ENCODE data around the gene MORN1. TPM values are rescaled to one million over a fixed set of nuclear protein-coding genes. Genes with fewer than 3 reads are reported as not detected.

The MORN1 gene
- total RNA-seq, 1 experiment from 2014 or later = 23.2 TPM

DNA sequence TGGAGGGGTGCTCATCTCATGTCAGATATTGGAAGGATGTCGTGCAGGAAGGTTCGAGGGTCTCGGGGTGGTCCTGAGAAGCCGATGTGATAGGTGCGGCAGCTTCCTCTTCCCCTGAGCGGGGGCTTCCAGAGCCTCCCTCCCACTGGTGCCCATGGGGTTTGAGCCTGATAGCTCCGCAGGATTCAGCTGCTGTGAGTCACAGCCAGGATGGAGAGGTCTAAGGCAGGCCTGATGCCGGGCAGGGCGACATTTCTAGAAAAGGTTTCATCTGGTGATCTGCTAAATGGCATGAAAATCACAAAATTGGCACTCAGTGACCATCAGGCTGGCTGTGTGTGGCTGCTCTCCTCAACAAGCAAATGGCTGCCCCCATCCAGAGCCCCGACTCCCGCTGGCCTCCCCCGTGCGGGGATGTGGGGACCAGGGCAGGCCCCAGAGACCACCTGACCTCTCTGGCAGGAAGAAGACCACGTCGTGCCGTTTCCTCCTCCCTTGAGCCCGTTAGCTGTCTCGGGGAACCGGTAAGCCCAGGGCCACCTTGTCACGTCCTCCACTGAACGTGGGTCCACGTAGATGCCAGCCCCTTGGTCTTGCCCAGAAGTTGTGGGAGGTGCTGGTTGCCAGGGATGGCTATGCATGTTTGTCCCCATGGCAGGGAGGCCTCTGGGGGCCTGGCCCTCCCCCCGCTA is 97.2 kb downstream of the MORN1 start:
- H3K36me3 Mint-ChIP-seq (ENCODE audit: insufficient read depth, unreplicated experiment) = no peaks in the 10 kb centered on the region
- no peak for DNase-seq
- no peak overlapping the region for H3K4me3 Mint-ChIP-seq (ENCODE audit: low read depth, unreplicated experiment)
- no peak overlapping the region for H3K27ac Mint-ChIP-seq (ENCODE audit: unreplicated experiment)
- H3K9me3 Mint-ChIP-seq (ENCODE audit: low read depth, unreplicated experiment) = no peaks in the 10 kb centered on the region
- peaks cover 7% of the 10 kb centered on the region for H3K4me1 Mint-ChIP-seq (ENCODE audit: low read depth, unreplicated experiment)
- CTCF ChIA-PET = no interaction called here
- TF ChIP-seq, protein P1, sequence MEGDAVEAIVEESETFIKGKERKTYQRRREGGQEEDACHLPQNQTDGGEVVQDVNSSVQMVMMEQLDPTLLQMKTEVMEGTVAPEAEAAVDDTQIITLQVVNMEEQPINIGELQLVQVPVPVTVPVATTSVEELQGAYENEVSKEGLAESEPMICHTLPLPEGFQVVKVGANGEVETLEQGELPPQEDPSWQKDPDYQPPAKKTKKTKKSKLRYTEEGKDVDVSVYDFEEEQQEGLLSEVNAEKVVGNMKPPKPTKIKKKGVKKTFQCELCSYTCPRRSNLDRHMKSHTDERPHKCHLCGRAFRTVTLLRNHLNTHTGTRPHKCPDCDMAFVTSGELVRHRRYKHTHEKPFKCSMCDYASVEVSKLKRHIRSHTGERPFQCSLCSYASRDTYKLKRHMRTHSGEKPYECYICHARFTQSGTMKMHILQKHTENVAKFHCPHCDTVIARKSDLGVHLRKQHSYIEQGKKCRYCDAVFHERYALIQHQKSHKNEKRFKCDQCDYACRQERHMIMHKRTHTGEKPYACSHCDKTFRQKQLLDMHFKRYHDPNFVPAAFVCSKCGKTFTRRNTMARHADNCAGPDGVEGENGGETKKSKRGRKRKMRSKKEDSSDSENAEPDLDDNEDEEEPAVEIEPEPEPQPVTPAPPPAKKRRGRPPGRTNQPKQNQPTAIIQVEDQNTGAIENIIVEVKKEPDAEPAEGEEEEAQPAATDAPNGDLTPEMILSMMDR (IDR thresholded peaks at IDR 0.05; ENCODE audit: unreplicated experiment) = no peak
- no TSS peak for BruUV-seq (replicated peaks)
- intact Hi-C loops (cut with micrococcal nuclease; ENCODE audit: unreplicated experiment) = no loop called here
- H3K27me3 Mint-ChIP-seq (ENCODE audit: unreplicated experiment) = no peaks in the 10 kb centered on the region

DNA sequence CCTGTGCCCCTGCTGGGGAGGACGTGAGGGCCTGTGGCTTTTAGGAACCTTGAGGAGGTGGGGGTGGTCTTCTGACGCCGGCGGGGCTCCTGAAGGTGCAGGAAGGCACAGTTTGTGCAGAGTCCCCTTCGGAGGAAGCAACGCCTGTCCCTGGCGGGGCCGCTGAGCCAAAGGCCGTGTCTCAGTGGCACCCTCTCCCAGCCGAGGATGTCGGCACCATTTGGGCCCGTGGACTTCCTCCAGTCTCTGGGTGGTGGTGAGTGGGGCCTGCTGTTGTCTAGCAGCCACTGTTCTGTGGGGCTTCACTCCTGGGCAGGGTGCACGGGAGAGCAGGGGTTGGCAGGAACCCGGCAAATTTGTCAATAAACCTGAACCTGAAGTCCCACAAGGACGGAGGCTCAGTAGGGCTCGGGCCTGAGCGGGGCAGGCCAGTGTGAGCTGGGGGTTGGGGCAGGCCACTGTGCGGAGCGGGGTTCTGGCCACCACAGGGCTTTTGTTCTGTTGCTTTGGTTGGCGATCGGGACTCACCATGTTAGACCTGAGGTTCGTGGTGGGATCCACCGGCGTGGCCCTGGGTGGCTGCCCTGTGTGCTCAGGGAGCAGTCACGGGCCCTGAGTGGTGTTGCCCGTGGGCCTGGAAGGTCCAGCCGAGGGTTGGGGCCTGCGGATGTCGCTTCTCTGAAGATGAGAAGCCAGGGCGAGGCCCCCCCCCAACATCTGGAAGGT is 98.5 kb downstream of the MORN1 start:
- H3K27me3 Mint-ChIP-seq (ENCODE audit: unreplicated experiment) = no peaks in the 10 kb centered on the region
- no peaks in the 10 kb centered on the region for H3K9me3 Mint-ChIP-seq (ENCODE audit: low read depth, unreplicated experiment)
- no peak overlapping the region for H3K4me3 Mint-ChIP-seq (ENCODE audit: low read depth, unreplicated experiment)
- DNase-seq = no peak
- H3K27ac Mint-ChIP-seq (ENCODE audit: unreplicated experiment) = no peak overlapping the region
- H3K4me1 Mint-ChIP-seq (ENCODE audit: low read depth, unreplicated experiment) = peaks cover 7% of the 10 kb centered on the region
- CTCF ChIA-PET = no interaction called here
- H3K36me3 Mint-ChIP-seq (ENCODE audit: insufficient read depth, unreplicated experiment) = no peaks in the 10 kb centered on the region
- TF ChIP-seq, protein P1 (IDR thresholded peaks at IDR 0.05; ENCODE audit: unreplicated experiment) = no peak
- no TSS peak for BruUV-seq (replicated peaks)
- intact Hi-C loops (cut with micrococcal nuclease; ENCODE audit: unreplicated experiment) = no loop called here

DNA sequence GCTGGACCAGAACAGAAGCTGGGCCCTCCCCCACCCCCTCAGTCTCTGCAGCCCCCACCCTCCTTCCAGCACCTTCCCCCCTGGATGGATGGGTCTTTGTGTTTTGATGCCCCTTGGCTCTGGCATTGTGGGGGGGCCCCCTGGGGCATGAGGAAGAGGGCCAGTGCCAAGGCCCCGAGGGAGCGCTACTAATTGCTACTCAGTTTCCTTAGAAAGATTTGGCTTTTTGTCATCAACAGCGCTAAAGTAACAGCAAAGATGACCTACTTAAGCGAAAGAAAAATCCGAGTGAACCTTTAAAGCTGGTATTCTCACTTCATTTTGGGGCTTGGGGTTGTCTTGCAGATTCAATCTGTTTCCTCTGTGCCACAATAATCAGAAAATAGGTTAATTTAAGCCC is 99.8 kb downstream of the MORN1 start:
- BruUV-seq (replicated peaks) = no TSS peak
- Mint-ChIP-seq H3K9me3 (ENCODE audit: low read depth, unreplicated experiment) (no peaks in the 10 kb centered on the region), H3K4me1 (ENCODE audit: low read depth, unreplicated experiment) (peaks cover 7% of the 10 kb centered on the region), H3K27me3 (ENCODE audit: unreplicated experiment) (no peaks in the 10 kb centered on the region), H3K4me3 (ENCODE audit: low read depth, unreplicated experiment) (no peak overlapping the region), H3K36me3 (ENCODE audit: insufficient read depth, unreplicated experiment) (no peaks in the 10 kb centered on the region), H3K27ac (ENCODE audit: unreplicated experiment) (no peak overlapping the region)
- no peak for DNase-seq
- intact Hi-C loops (cut with micrococcal nuclease; ENCODE audit: unreplicated experiment) = no loop called here
- CTCF ChIA-PET = no interaction called here
- TF ChIP-seq, protein P1 (IDR thresholded peaks at IDR 0.05; ENCODE audit: unreplicated experiment) = no peak

DNA sequence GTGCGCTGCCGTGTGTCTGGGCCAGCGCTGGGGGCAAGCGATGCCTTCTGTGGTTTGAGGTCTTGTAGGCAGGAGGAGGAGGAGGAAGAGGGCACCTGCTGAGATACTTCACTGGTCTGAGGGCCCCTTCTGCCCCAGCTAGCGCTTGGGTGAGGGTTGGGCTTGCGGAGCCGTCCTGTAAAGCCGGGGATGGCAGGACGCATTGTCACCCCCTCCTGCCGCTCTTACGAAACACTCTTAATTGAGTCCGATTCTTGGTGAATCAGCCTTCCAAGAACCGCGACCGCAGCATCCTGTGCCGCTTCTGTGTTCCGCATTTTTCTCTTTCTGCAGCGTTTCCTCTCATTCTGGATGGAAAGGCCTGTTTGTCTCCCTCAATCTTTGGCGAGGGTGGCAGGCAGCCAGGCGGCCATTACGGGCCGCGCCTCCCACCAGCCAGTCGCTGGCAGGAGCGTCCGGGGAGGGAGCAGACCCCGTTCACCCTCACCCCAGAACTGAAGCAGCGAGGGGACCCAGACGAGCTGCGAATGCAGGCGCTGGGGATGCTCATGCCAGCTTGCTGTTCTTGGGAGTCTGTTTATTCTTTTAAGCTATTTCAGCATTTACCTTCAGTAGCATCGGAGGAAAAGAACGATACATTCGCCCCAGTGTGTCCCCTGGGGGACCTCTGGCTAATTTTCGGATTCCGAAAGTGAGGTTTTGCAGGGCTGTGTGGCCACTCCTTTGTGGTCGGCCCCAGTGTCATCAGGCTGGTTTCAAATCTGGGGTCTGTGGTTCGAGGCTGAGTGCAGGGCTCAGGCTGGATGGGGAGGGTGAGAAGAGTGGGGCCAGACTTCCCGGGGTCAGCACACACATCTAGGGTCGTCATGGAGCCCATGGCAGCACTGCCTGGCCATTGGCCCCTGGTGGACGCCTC is 100.5 kb downstream of the MORN1 start:
- Mint-ChIP-seq H3K4me1 (ENCODE audit: low read depth, unreplicated experiment) (peaks cover 7% of the 10 kb centered on the region), H3K36me3 (ENCODE audit: insufficient read depth, unreplicated experiment) (no peaks in the 10 kb centered on the region), H3K27me3 (ENCODE audit: unreplicated experiment) (no peaks in the 10 kb centered on the region), H3K4me3 (ENCODE audit: low read depth, unreplicated experiment) (no peak overlapping the region), H3K9me3 (ENCODE audit: low read depth, unreplicated experiment) (no peaks in the 10 kb centered on the region), H3K27ac (ENCODE audit: unreplicated experiment) (no peak overlapping the region)
- TF ChIP-seq, protein P1 (IDR thresholded peaks at IDR 0.05; ENCODE audit: unreplicated experiment) = no peak
- no TSS peak for BruUV-seq (replicated peaks)
- intact Hi-C loops (cut with micrococcal nuclease; ENCODE audit: unreplicated experiment) = no loop called here
- CTCF ChIA-PET = no interaction called here
- DNase-seq = no peak

All from Calu3 (cell line).